Measurements from ENCODE around the gene FAR2.

- no peak for TF ChIP-seq CTCF (IDR thresholded peaks at IDR 0.05)
- TF ChIP-seq POLR2A (IDR thresholded peaks at IDR 0.05) = no peak
Measured at GRCh38 chr12:29309320-29309902, 160.3 kb downstream of the FAR2 start.
